OCI-LY1 (cell line): ENCODE data around the gene MYOM1.

Experiments used
- EZH2 ChIP-seq: fragments of 200-600 bp; sonication (generic), shearing (Covaris generic); IDR thresholded peaks from 2 replicates; pipeline ENCODE4 v1.8.0; 2017; ENCODE audit warnings: borderline replicate concordance, mixed run types, mild to moderate bottlenecking, antibody characterized with exemption, low read length, moderate library complexity, mixed read lengths
- TF ChIP-seq, protein P1 (sequence below): fragments of 200-600 bp; sonication (generic), shearing (Covaris generic); IDR thresholded peaks from 2 replicates; pipeline ENCODE4 v1.5.1; 2017; ENCODE audit warnings: mild to moderate bottlenecking, antibody characterized with exemption, low read length, moderate library complexity, mixed read lengths

DNA sequence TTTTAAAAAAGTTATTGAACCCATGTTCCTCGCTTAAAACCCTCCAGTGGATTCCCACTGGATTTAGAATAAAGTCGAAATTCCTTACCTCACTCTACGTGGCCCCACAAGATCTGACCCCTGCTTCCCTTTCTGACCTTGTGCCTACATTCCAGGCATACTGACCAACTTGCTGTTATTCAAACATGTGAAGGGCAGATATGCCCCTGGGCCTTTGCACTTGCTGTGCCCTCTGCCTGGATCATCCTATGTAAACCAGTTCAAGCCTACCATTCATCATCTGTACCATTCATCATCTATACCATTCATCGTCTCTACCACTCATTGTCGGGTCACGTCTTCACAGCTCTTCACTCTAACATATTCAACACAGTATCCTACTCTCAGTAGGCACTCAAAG is 165.6 kb downstream of the MYOM1 start:
- TF ChIP-seq, protein P1, sequence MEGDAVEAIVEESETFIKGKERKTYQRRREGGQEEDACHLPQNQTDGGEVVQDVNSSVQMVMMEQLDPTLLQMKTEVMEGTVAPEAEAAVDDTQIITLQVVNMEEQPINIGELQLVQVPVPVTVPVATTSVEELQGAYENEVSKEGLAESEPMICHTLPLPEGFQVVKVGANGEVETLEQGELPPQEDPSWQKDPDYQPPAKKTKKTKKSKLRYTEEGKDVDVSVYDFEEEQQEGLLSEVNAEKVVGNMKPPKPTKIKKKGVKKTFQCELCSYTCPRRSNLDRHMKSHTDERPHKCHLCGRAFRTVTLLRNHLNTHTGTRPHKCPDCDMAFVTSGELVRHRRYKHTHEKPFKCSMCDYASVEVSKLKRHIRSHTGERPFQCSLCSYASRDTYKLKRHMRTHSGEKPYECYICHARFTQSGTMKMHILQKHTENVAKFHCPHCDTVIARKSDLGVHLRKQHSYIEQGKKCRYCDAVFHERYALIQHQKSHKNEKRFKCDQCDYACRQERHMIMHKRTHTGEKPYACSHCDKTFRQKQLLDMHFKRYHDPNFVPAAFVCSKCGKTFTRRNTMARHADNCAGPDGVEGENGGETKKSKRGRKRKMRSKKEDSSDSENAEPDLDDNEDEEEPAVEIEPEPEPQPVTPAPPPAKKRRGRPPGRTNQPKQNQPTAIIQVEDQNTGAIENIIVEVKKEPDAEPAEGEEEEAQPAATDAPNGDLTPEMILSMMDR = no peak
- no peak for TF ChIP-seq EZH2
